Retinal pigment epithelial cell (primary cell): ENCODE results near the gene USP24.
"Not testable (repeated sequence)": the region's sequence is repeated elsewhere in the genome, so short reads cannot be mapped to it uniquely, and the experiment has no call there.

Source experiments
- DNase-seq: peaks from one replicate; pipeline ENCODE4 v3.0.0-alpha.2; 2010; ENCODE audit warnings: low read depth
- H3K4me3 ChIP-seq: 2 replicates; pipeline ENCODE4 v1.5.1; 2011; ENCODE audit warnings: mild to moderate bottlenecking, low read length, control low read depth, moderate library complexity
- CTCF ChIP-seq: conservative IDR thresholded peaks from 2 replicates; pipeline ENCODE4 v1.5.1; 2011; ENCODE audit warnings: low read depth, low read length, control low read depth, inconsistent platforms

The USP24 gene

DNA sequence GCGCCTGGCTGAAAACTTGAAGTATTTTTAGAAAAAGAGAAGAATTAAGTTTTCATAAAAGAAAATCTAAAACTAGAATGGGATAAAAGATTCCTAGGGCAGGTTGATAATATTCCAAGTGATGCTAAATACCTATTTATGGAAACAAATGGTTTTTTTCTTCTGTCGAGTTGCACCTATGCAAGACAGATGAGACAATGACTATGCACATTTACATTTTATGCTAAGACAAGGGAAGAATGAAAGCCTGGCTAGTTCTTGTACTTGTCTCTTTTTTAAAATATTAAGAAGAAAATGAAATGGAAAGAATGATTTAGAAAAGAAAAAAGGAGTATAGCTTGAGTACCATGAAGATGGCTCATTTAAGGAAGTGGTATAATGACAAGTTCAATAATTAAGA lies 24.4 kb upstream of the USP24 start:
- no peak for TF ChIP-seq CTCF
- DNase-seq: no peak
- H3K4me3 ChIP-seq: no peak overlapping the region

- no peak overlapping the region for H3K4me3 ChIP-seq
- peak; percentile 35 for DNase-seq
- no peak for TF ChIP-seq CTCF
Measured at GRCh38 chr1:55235722-55236121, 20.6 kb upstream of the USP24 start.

DNA sequence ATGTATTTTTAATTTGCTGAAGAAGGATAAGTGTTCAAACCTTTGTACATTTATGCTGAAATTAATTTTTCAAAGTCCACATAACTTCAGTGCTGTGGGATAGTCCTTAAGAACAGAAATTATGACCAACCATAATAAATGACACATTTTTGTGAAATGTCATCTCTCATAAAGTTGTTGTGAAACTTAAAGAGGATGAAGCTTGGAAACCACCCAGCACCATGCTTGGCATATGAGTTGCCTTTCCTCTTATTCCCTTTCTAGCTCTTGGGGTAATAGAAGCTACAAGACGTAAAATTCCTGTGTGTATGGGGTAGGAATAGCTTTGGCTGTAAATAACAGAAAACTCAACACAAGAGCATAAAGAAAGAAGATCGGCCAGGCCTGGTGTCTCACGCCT lies 18.9 kb upstream of the USP24 start:
- H3K4me3 ChIP-seq: no peak overlapping the region
- no peak for DNase-seq
- no peak for TF ChIP-seq CTCF

DNA sequence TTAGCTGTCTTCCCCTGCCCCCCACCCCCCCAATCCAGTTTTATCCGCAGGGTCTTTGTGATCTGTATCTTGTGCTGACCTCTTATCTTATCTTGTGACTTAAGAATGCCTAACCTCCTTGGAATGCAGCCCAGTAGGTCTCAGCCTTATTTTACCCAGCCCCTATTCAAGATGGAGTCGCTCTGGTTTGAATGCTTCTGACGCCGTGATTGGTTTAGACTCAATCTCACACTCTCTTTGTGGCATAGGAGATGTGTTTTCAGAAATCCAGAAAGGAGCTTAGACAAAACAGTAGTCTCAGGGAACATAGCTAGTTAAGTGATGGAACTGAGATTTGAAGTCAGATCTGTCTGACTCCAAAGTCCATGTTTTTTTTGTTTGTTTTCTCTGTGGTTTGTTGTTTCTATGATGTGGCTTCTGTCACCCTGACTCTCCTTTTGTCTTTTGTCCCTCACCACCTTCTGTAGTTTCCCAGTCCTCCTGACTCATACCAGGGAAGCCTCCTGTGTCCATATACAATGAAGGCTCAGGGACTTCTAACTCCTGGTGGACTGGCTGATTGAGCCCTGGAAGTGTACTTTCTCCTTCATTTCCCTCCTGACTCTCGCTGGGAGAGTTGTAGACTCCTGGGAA lies 18.1 kb upstream of the USP24 start:
- no peak overlapping the region for H3K4me3 ChIP-seq
- no peak for DNase-seq
- TF ChIP-seq CTCF: no peak

- DNase-seq: no peak
- TF ChIP-seq CTCF: no peak
- no peak overlapping the region for H3K4me3 ChIP-seq
Measured at GRCh38 chr1:55232448-55233144, 17.4 kb upstream of the USP24 start.

DNA sequence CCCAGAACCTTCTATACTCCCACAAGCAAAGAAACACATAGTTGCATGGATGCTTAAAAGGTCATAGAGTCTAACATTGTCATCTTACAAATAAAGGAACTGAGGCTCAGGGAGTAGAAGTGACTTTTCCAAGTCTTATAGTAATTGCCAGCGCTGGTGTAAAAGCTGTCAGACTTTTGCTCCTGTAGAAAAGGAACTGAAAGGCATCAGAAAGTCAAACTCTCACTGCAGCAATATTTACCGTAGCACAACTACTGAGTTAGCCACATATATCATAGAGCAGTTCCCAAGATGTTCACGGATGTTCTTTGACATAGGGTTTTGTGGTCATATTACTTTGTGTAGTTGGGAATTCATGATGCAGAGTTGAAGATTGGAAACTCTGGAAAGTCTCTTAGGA lies 16.6 kb upstream of the USP24 start:
- TF ChIP-seq CTCF: no peak
- no peak overlapping the region for H3K4me3 ChIP-seq
- DNase-seq: no peak

DNA sequence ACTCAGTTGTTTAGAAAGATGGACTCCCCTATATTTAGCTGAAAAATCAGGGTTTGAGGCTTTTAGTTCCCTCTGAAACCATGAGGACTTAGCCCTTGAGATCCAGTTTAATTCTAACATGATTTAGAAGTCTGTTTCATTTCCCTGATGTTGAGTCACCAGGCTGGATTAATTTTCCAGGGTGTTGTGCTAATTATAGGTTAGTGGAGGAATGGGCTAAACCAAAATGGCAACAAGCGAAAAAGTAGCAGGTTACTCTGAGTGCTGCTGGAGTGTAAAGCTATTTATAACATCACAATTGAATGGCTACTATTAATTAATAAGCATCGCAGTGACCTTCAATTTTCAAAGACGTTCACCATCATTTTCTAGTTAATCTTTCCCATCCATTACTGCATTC lies 15.5 kb upstream of the USP24 start:
- TF ChIP-seq CTCF: no peak

DNA sequence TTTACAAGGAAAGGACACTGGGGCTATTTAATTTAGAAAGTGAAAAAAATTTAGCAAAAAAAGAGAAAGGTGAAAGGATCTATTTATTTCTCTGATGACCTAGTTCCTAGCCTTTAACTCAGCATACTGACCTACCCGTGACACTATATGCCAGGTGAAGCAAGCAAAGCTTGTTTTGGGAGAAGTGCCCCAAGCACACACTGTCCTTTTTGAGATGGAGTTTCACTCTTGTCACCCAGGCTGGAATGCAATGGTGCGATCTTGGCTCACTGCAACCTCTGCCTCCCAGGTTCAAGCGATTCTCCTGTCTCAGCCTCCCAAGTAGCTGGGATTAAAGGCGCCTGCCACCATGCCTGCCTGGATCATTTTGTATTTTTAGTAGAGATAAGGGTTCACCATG lies 14.6 kb upstream of the USP24 start:
- H3K4me3 ChIP-seq, DNase-seq: not testable (repeated sequence)

More for the DNA sequence above, 15.5 kb upstream of the USP24 start:
- DNase-seq: peak; percentile 54
- no peak overlapping the region for H3K4me3 ChIP-seq
